Ishikawa (cell line): ENCODE data around the gene EML1.

Experiments
- CEBPB ChIP-seq: IDR thresholded peaks from 2 replicates; pipeline ENCODE4 v1.6.1; 2012
- CREB1 ChIP-seq: IDR thresholded peaks from 2 replicates; pipeline ENCODE4 v1.6.1; 2012; ENCODE audit warnings: low read depth
- EGR1 ChIP-seq: IDR thresholded peaks from 2 replicates; pipeline ENCODE4 v1.6.1; 2012
- EP300 ChIP-seq: IDR thresholded peaks from 2 replicates; pipeline ENCODE4 v1.6.1; 2012; ENCODE audit warnings: borderline replicate concordance
- FOXM1 ChIP-seq: IDR thresholded peaks from 2 replicates; pipeline ENCODE4 v1.6.1; 2012; ENCODE audit warnings: low read depth, borderline replicate concordance
- NFIC ChIP-seq: IDR thresholded peaks from 2 replicates; pipeline ENCODE4 v1.6.1; 2012
- RAD21 ChIP-seq: IDR thresholded peaks from 2 replicates; pipeline ENCODE4 v1.6.1; 2012; ENCODE audit warnings: low read depth
- TAF1 ChIP-seq: IDR thresholded peaks from 2 replicates; pipeline ENCODE4 v1.6.1; 2012; ENCODE audit warnings: low read depth, mild to moderate bottlenecking
- TCF12 ChIP-seq: IDR thresholded peaks from 2 replicates; pipeline ENCODE4 v1.6.1; 2012; ENCODE audit warnings: low read depth
- TEAD4 ChIP-seq: IDR thresholded peaks from 2 replicates; pipeline ENCODE4 v1.6.1; 2012
- YY1 ChIP-seq: IDR thresholded peaks from 2 replicates; pipeline ENCODE4 v1.6.1; 2012; ENCODE audit warnings: low read depth
- ZBTB7A ChIP-seq: IDR thresholded peaks from 2 replicates; pipeline ENCODE4 v1.6.1; 2012; ENCODE audit warnings: low read depth
- TF ChIP-seq, protein P1 (sequence below): IDR thresholded peaks from 2 replicates; pipeline ENCODE4 v1.6.1; 2012; ENCODE audit warnings: low read depth, mild to moderate bottlenecking
- TF ChIP-seq, protein P2 (sequence below): IDR thresholded peaks from 2 replicates; pipeline ENCODE4 v1.6.1; 2012
- TF ChIP-seq, protein P3 (sequence below): IDR thresholded peaks from 2 replicates; pipeline ENCODE4 v1.6.1; 2012

EML1 gene, protein sequence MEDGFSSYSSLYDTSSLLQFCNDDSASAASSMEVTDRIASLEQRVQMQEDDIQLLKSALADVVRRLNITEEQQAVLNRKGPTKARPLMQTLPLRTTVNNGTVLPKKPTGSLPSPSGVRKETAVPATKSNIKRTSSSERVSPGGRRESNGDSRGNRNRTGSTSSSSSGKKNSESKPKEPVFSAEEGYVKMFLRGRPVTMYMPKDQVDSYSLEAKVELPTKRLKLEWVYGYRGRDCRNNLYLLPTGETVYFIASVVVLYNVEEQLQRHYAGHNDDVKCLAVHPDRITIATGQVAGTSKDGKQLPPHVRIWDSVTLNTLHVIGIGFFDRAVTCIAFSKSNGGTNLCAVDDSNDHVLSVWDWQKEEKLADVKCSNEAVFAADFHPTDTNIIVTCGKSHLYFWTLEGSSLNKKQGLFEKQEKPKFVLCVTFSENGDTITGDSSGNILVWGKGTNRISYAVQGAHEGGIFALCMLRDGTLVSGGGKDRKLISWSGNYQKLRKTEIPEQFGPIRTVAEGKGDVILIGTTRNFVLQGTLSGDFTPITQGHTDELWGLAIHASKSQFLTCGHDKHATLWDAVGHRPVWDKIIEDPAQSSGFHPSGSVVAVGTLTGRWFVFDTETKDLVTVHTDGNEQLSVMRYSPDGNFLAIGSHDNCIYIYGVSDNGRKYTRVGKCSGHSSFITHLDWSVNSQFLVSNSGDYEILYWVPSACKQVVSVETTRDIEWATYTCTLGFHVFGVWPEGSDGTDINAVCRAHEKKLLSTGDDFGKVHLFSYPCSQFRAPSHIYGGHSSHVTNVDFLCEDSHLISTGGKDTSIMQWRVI

DNA sequence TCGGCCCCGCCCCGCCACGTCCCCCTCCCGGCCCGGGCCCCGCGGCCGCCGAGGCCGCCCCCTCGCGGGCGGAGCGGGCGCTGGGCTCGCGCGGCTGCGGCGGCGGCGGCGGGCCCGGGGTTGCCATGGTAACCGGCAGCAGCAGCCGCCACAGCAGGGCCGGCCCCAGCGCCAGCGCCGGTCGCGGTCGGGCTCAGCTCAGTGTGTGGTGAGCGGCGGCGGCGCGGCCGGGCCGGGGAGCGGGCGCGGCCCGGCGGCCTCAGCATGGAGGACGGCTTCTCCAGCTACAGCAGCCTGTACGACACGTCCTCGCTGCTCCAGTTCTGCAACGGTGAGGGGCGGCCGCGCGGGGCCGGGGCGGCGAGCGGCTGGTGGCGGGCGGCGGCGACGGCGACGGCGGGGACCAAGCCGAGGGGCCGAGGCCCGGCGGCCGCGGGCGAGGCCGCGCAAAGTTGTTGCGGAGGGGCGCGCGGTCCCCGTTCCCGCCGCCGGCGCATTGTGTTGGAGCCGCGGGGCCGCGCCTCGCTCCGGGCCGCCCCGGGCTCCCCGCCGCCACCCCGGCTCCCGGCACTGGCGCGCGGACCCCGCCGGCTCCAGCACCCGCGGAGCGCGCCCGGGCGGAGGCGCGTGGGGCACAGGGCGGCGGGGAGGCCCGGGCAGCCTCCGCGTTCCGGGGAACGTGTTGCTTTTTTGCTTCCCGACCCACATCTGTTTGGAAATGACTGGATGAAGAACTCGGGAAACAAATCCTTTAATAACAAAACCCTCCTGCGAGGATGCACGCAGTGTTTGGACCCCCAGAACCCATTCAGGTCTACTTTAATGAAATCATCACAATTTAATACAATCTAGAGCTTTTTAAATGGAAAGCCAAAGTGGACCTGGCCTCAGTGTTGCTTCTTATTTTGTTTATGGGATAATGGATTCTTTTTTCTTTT, at the start of gene EML1:
Gene EML1 (plus strand): TSS at position 201 of the 938 bp plus-strand sequence. CDS start 64 bp downstream, at position 265.
- no peak for TF ChIP-seq EGR1
- no peak for TF ChIP-seq CEBPB
- TF ChIP-seq FOXM1, result no peak

DNA sequence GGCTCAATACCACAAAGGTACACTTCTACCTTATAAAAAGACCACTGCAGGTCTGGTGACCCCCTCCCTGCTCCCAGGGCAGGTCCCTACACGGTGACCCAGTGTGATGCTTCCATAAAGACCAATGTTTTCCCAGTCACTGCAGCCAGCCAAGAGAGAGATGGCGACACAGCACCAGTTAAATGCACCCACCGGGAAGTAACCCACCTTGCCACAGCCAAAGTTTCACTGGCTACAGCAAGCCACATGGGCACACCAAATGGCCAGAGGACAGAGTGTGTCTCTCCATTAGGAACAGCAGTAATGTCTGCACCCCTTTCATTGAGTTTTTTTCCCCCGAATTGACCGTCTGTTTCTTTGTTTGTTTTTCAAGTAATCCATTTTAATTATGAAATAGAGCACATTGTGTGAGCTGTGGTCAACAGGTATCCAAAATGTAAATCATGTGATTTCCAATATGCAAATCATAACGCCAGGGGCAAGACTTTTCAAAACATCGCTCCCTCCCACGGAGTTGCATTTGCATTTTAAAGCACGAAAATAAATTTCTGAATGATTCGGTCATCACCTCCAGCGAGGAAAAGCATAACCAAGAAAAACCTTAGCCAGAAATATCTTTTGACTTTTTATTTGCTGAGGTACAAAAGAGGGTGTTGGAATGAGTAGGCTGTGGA, 48.9 kb upstream of the EML1 start:
- TF ChIP-seq CREB1 (no peak), EP300 (no peak), ZBTB7A (no peak)
- TF ChIP-seq, protein P1, sequence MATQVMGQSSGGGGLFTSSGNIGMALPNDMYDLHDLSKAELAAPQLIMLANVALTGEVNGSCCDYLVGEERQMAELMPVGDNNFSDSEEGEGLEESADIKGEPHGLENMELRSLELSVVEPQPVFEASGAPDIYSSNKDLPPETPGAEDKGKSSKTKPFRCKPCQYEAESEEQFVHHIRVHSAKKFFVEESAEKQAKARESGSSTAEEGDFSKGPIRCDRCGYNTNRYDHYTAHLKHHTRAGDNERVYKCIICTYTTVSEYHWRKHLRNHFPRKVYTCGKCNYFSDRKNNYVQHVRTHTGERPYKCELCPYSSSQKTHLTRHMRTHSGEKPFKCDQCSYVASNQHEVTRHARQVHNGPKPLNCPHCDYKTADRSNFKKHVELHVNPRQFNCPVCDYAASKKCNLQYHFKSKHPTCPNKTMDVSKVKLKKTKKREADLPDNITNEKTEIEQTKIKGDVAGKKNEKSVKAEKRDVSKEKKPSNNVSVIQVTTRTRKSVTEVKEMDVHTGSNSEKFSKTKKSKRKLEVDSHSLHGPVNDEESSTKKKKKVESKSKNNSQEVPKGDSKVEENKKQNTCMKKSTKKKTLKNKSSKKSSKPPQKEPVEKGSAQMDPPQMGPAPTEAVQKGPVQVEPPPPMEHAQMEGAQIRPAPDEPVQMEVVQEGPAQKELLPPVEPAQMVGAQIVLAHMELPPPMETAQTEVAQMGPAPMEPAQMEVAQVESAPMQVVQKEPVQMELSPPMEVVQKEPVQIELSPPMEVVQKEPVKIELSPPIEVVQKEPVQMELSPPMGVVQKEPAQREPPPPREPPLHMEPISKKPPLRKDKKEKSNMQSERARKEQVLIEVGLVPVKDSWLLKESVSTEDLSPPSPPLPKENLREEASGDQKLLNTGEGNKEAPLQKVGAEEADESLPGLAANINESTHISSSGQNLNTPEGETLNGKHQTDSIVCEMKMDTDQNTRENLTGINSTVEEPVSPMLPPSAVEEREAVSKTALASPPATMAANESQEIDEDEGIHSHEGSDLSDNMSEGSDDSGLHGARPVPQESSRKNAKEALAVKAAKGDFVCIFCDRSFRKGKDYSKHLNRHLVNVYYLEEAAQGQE, result no peak
- TF ChIP-seq, protein P2, sequence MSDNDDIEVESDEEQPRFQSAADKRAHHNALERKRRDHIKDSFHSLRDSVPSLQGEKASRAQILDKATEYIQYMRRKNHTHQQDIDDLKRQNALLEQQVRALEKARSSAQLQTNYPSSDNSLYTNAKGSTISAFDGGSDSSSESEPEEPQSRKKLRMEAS, result no peak

DNA sequence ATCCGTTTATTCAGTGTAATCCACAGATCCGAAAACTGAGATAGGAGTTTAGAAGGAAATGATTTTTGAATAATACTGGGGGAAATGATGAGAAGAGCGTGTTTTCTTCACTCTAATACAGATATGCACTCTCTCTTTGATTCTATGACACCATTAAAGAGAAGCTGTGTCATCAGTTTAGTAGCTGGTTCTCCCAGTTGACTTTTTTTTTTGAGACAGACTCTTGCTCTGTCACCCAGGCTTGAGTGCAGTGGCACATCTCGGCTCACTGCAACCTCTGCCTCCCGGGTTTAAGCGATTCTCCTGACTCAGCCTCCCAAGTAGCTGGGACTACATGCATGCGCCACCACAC, 48.4 kb upstream of the EML1 start:
- no peak for TF ChIP-seq YY1
- TF ChIP-seq, protein P2, result no peak
- TF ChIP-seq FOXM1, result no peak
- no peak for TF ChIP-seq CREB1
- no peak for TF ChIP-seq NFIC
- no peak for TF ChIP-seq TAF1

DNA sequence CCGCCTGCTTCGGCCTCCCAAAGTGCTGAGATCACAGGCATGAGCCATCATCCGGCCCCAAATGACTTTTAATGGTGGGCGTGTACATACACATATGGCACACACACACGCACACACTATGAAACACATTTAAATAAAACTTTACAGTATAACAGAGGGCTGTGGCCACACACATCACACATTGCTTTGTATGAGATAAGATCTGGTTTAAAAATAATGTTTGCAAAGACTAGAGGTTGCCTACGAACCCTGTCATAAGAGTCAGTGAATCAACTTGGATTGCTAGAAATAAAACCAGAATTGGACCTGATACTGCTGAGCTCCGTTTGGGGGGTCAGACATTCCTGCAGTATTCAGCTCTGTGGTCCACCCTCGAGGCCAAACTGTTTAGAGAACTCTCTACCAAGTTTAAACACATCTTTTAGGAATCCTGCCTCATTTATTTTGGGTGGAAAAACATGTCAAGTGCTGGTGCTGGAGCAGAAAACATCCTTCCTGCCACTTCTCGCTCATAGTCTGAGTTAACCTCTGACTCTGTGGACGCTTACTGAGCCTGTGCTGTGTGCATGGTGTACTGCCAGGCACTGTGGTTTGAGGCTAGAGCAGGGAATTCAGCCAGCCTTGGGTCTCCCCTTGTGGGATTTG, 47.8 kb upstream of the EML1 start:
- TF ChIP-seq, protein P2, result no peak
- TF ChIP-seq ZBTB7A, result no peak
- TF ChIP-seq TCF12, result no peak
- no peak for TF ChIP-seq EGR1
- TF ChIP-seq FOXM1, result no peak
- TF ChIP-seq, protein P1, result no peak
- no peak for TF ChIP-seq CREB1
- TF ChIP-seq EP300, result no peak
- TF ChIP-seq TAF1, result no peak
- TF ChIP-seq NFIC, result no peak
- no peak for TF ChIP-seq RAD21
- TF ChIP-seq CEBPB, result no peak
- TF ChIP-seq, protein P3, sequence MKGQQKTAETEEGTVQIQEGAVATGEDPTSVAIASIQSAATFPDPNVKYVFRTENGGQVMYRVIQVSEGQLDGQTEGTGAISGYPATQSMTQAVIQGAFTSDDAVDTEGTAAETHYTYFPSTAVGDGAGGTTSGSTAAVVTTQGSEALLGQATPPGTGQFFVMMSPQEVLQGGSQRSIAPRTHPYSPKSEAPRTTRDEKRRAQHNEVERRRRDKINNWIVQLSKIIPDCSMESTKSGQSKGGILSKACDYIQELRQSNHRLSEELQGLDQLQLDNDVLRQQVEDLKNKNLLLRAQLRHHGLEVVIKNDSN, result no peak
- TF ChIP-seq YY1, result no peak
- TF ChIP-seq TEAD4, result no peak

DNA sequence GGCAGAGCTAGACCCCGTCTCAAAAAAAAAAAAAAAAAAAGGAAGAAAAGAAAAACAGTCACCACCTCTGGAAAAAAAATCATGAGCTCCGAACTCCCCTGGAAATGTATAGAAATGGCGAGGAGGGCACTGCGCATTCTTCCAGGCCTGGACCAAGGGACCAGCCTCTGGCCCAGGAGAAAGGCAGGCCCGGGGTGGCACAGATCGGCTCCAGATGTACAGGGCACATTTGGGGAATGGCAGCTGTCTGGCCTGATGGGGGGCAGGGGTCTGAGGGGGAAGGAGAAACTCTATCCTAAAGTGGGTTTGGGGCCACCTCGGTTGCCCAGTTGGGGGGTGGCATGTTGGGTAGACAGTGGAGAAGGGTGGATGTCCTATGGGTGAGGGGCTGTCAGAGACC, 46.0 kb upstream of the EML1 start:
- TF ChIP-seq, protein P2, result no peak
- TF ChIP-seq, protein P3, result no peak
- no peak for TF ChIP-seq NFIC
- no peak for TF ChIP-seq ZBTB7A
- no peak for TF ChIP-seq TCF12
- no peak for TF ChIP-seq EGR1
- TF ChIP-seq CREB1, result no peak
- TF ChIP-seq EP300, result no peak
- TF ChIP-seq RAD21, result no peak
- no peak for TF ChIP-seq YY1
- TF ChIP-seq TEAD4, result no peak
